ENCODE results near the gene ERMARD.

Gene ERMARD

GRCh38 chr6:169811521-169812256 is 60.3 kb downstream of the ERMARD start:
- H3K4me3 ChIP-seq (ENCODE audit: low read depth, low read length), result no peak overlapping the region
- DNase-seq (ENCODE audit: low read depth), result no peak

GRCh38 chr6:169812257-169812644 is 60.8 kb downstream of the ERMARD start:
- H3K4me3 ChIP-seq (ENCODE audit: low read depth, low read length), result no peak overlapping the region
- no peak for DNase-seq (ENCODE audit: low read depth)

- no peak for DNase-seq (ENCODE audit: low read depth)
- no peak overlapping the region for H3K4me3 ChIP-seq (ENCODE audit: low read depth, low read length)
These were observed 62.5 kb downstream of the ERMARD start for GRCh38 chr6:169813969-169814368.

- H3K4me3 ChIP-seq (ENCODE audit: low read depth, low read length), result no peak overlapping the region
- no peak for DNase-seq (ENCODE audit: low read depth)
These were observed 64.6 kb downstream of the ERMARD start for GRCh38 chr6:169816054-169816453.

GRCh38 chr6:169816975-169817374 is 65.6 kb downstream of the ERMARD start:
- DNase-seq (ENCODE audit: low read depth), result no peak
- no peak overlapping the region for H3K4me3 ChIP-seq (ENCODE audit: low read depth, low read length)

GRCh38 chr6:169820358-169820757 is 68.9 kb downstream of the ERMARD start:
- H3K4me3 ChIP-seq (ENCODE audit: low read depth, low read length), result no peak overlapping the region

GRCh38 chr6:169824021-169824420 is 72.6 kb downstream of the ERMARD start:
- DNase-seq (ENCODE audit: low read depth), result no peak

More at GRCh38 chr6:169820358-169820757, 68.9 kb downstream of the ERMARD start:
- DNase-seq (ENCODE audit: low read depth), result no peak

GRCh38 chr6:169824848-169825557 is 73.6 kb downstream of the ERMARD start:
- H3K4me3 ChIP-seq (ENCODE audit: low read depth, low read length), result no peak overlapping the region
- no peak for DNase-seq (ENCODE audit: low read depth)

More at GRCh38 chr6:169824021-169824420, 72.6 kb downstream of the ERMARD start:
- no peak overlapping the region for H3K4me3 ChIP-seq (ENCODE audit: low read depth, low read length)

GRCh38 chr6:169825558-169826225 is 74.3 kb downstream of the ERMARD start:
- DNase-seq (ENCODE audit: low read depth), result no peak
- H3K4me3 ChIP-seq (ENCODE audit: low read depth, low read length), result no peak overlapping the region

GRCh38 chr6:169826697-169827096 is 75.3 kb downstream of the ERMARD start:
- no peak overlapping the region for H3K4me3 ChIP-seq (ENCODE audit: low read depth, low read length)
- no peak for DNase-seq (ENCODE audit: low read depth)

- DNase-seq (ENCODE audit: low read depth), result no peak
- no peak overlapping the region for H3K4me3 ChIP-seq (ENCODE audit: low read depth, low read length)
These were observed 75.9 kb downstream of the ERMARD start for GRCh38 chr6:169827290-169827717.

- no peak for DNase-seq (ENCODE audit: low read depth)
These were observed 76.8 kb downstream of the ERMARD start for GRCh38 chr6:169828176-169828575.

GRCh38 chr6:169829786-169830185 is 78.4 kb downstream of the ERMARD start:
- DNase-seq (ENCODE audit: low read depth), result no peak
- no peak overlapping the region for H3K4me3 ChIP-seq (ENCODE audit: low read depth, low read length)

More at GRCh38 chr6:169828176-169828575, 76.8 kb downstream of the ERMARD start:
- no peak overlapping the region for H3K4me3 ChIP-seq (ENCODE audit: low read depth, low read length)

GRCh38 chr6:169830876-169831275 is 79.5 kb downstream of the ERMARD start:
- no peak for DNase-seq (ENCODE audit: low read depth)
- H3K4me3 ChIP-seq (ENCODE audit: low read depth, low read length), result no peak overlapping the region

All from skeletal muscle cell (primary cell).